ENCODE results near the gene DDX25.

GRCh38 chr11:125955856-125956255 is 51.5 kb downstream of the DDX25 start:
- TF ChIP-seq, protein P1, sequence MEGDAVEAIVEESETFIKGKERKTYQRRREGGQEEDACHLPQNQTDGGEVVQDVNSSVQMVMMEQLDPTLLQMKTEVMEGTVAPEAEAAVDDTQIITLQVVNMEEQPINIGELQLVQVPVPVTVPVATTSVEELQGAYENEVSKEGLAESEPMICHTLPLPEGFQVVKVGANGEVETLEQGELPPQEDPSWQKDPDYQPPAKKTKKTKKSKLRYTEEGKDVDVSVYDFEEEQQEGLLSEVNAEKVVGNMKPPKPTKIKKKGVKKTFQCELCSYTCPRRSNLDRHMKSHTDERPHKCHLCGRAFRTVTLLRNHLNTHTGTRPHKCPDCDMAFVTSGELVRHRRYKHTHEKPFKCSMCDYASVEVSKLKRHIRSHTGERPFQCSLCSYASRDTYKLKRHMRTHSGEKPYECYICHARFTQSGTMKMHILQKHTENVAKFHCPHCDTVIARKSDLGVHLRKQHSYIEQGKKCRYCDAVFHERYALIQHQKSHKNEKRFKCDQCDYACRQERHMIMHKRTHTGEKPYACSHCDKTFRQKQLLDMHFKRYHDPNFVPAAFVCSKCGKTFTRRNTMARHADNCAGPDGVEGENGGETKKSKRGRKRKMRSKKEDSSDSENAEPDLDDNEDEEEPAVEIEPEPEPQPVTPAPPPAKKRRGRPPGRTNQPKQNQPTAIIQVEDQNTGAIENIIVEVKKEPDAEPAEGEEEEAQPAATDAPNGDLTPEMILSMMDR (conservative IDR thresholded peaks at IDR 0.05; ENCODE audit: low read depth, low read length) = no peak
- no peak for TF ChIP-seq EZH2 (IDR thresholded peaks at IDR 0.05; ENCODE audit: borderline replicate concordance, low read depth, low read length, poor library complexity, severe bottlenecking)

All from A673 (cell line).